ENCODE measurements around the gene KRTAP9-6. TPM values are rescaled to one million over a fixed set of nuclear protein-coding genes. Genes with fewer than 3 reads are reported as not detected.

The KRTAP9-6 gene
- total and polyA plus RNA-seq, 10 of the 15 experiments (the other 5 are each of a cell fraction or from before 2014, with no cell fraction given) = not detected

GRCh38 chr17:41296846-41297245 lies 31.7 kb downstream of the KRTAP9-6 start:
- in situ Hi-C loops (cut with MboI) = no loop called here
- Histone ChIP-seq H3K27ac (ENCODE audit: control insufficient read depth, insufficient read depth) (no peak overlapping the region), H3K4me2 (ENCODE audit: control insufficient read depth, insufficient read depth) (no peak overlapping the region), H3K9me3 (replicated peaks; ENCODE audit: control insufficient read depth, insufficient read depth, low read length) (no peaks in the 10 kb centered on the region; the same call in 2 of the 3 replicates), H2AFZ (ENCODE audit: control insufficient read depth, low read depth, low read length) (no peak overlapping the region), H3K36me3 (ENCODE audit: control insufficient read depth in 2 of 2, insufficient read depth in 2 of 2, low read length in 1 of 2) (no peaks in the 10 kb centered on the region), H3K4me1 (ENCODE audit: control insufficient read depth, insufficient read depth, low read length) (no peaks in the 10 kb centered on the region), H3K4me3 (no peak overlapping the region), H3K9ac (ENCODE audit: control insufficient read depth, insufficient read depth, low read length) (no peak overlapping the region), H4K20me1 (ENCODE audit: control insufficient read depth, insufficient read depth) (no peaks in the 10 kb centered on the region), H3K27me3 (replicated peaks in 1 of 2; ENCODE audit: control insufficient read depth in 2 of 2, insufficient read depth in 2 of 2, low read length in 1 of 2) (no peaks in the 10 kb centered on the region), H3K79me2 (ENCODE audit: control insufficient read depth, insufficient read depth, low read length) (no peaks in the 10 kb centered on the region)
- SMC1A ChIA-PET (ENCODE audit: uncharacterized antibody, unreplicated experiment) = no interaction called here
- RAD21 ChIA-PET (ENCODE audit: unreplicated experiment) = no interaction called here
- FAIRE-seq (no peak), ATAC-seq (no peak), DNase-seq (ENCODE audit: low read depth, low spot score) (no peak)
- CTCF ChIA-PET = no interaction called here
- TF ChIP-seq ATF2 (IDR thresholded peaks at IDR 0.05; ENCODE audit: low read length) = no peak
- TF ChIP-seq HCFC1 (IDR thresholded peaks at IDR 0.05; ENCODE audit: low read length) = no peak
- no peak for TF ChIP-seq SUZ12 (IDR thresholded peaks at IDR 0.05; ENCODE audit: unreplicated experiment)
- TF ChIP-seq USF1 (IDR thresholded peaks at IDR 0.05; ENCODE audit: borderline replicate concordance, extremely low read length, insufficient read depth, low read depth, low read length) = no peak
- intact Hi-C loops (cut with micrococcal nuclease; ENCODE audit: unreplicated experiment) = no loop called here
- no TSS peak for BruUV-seq (replicated peaks)
- 53% methylated on average over 1 of the region's 1 CpG for WGBS (ENCODE audit: insufficient coverage, insufficient replicate concordance, low lambda C conversion rate, missing lambda C conversion rate)
- POLR2A ChIA-PET = no interaction called here

- in situ Hi-C loops (cut with MboI) = no loop called here
- SMC1A ChIA-PET (ENCODE audit: uncharacterized antibody, unreplicated experiment) = no interaction called here
- Histone ChIP-seq H4K20me1 (ENCODE audit: control insufficient read depth, insufficient read depth) (no peaks in the 10 kb centered on the region), H3K79me2 (ENCODE audit: control insufficient read depth, insufficient read depth, low read length) (no peaks in the 10 kb centered on the region), H3K27ac (ENCODE audit: control insufficient read depth, insufficient read depth) (no peak overlapping the region), H3K4me2 (ENCODE audit: control insufficient read depth, insufficient read depth) (no peak overlapping the region), H3K27me3 (replicated peaks in 1 of 2; ENCODE audit: control insufficient read depth in 2 of 2, insufficient read depth in 2 of 2, low read length in 1 of 2) (peaks cover 0 to 2% of the 10 kb centered on the region in 2 experiments; a peak in 1 of 4 replicates), H2AFZ (ENCODE audit: control insufficient read depth, low read depth, low read length) (no peak overlapping the region), H3K9me3 (replicated peaks; ENCODE audit: control insufficient read depth, insufficient read depth, low read length) (no peaks in the 10 kb centered on the region; the same call in 2 of the 3 replicates), H3K4me1 (ENCODE audit: control insufficient read depth, insufficient read depth, low read length) (no peaks in the 10 kb centered on the region), H3K9ac (ENCODE audit: control insufficient read depth, insufficient read depth, low read length) (no peak overlapping the region), H3K4me3 (no peak overlapping the region), H3K36me3 (ENCODE audit: control insufficient read depth in 2 of 2, insufficient read depth in 2 of 2, low read length in 1 of 2) (no peaks in the 10 kb centered on the region)
- no peak for FAIRE-seq
- DNase-seq (ENCODE audit: low read depth, low spot score) = no peak
- CTCF ChIA-PET = no interaction called here
- no peak for ATAC-seq
- POLR2A ChIA-PET = no interaction called here
- RAD21 ChIA-PET (ENCODE audit: unreplicated experiment) = no interaction called here
- TF ChIP-seq NRF1 (conservative IDR thresholded peaks at IDR 0.05; ENCODE audit: low read depth, low read length) (no peak), NKRF (conservative IDR thresholded peaks at IDR 0.05) (no peak), PBX3 (IDR thresholded peaks at IDR 0.05; ENCODE audit: insufficient replicate concordance, low read depth, low read length) (no peak), SRF (IDR thresholded peaks at IDR 0.05; ENCODE audit: low read depth in 2 of 2, low read length in 2 of 2) (no peak)
- 39% methylated on average over 20 of the region's 20 CpGs for WGBS (ENCODE audit: insufficient coverage, insufficient replicate concordance, low lambda C conversion rate, missing lambda C conversion rate)
- BruUV-seq (replicated peaks) = no TSS peak
- intact Hi-C loops (cut with micrococcal nuclease; ENCODE audit: unreplicated experiment) = no loop called here
Measured at GRCh38 chr17:41298458-41299135, 33.4 kb downstream of the KRTAP9-6 start.
